Gastrocnemius medialis (tissue), 4 donors: Measurements from ENCODE around the gene PRKCA. TPM values are rescaled to one million over a fixed set of nuclear protein-coding genes. Genes with fewer than 3 reads are reported as not detected.
"Not testable (repeated sequence)": the region's sequence is repeated elsewhere in the genome, so short reads cannot be mapped to it uniquely, and the experiment has no call there.

Source experiments
- ATAC-seq, 2 donors: fragments of 150-250 bp; one replicate each; pipeline ENCODE4 v1.9.1; 2016
- DNase-seq, 2 donors: peaks; one replicate each; pipeline ENCODE4 v3.0.0-alpha.2; 2019
- H3K27ac ChIP-seq, 4 donors: fragments of 200-600 bp; sonication (generic); 1 replicate in 1 of 4; 2 replicates in 3 of 4; pipeline ENCODE4 v1.5.1; 2016 to 2018; ENCODE audit warnings: mild to moderate bottlenecking in 2 of 4, moderate library complexity in 1 of 4
- H3K27me3 ChIP-seq, 3 donors: fragments of 200-600 bp; sonication (generic) in 2 of 3; 1 replicate in 1 of 3; 2 replicates in 2 of 3; pipeline versions ENCODE4 v1.5.1 to v1.6.0; 2016 to 2019; ENCODE audit warnings: mild to moderate bottlenecking in 1 of 3, moderate library complexity in 1 of 3
- H3K36me3 ChIP-seq, 2 donors: fragments of 200-600 bp; sonication (generic) in 1 of 2; one replicate each; pipeline ENCODE4 v1.5.1; 2017 to 2018
- H3K4me1 ChIP-seq, 2 donors: fragments of 200-600 bp; sonication (generic) in 1 of 2; one replicate each; pipeline ENCODE4 v1.5.1; 2016 to 2017; ENCODE audit warnings: mild to moderate bottlenecking in 2 of 2
- H3K4me3 ChIP-seq, 4 donors: fragments of 200-600 bp; sonication (generic) in 3 of 4; 1 replicate in 1 of 4; 2 replicates in 3 of 4; pipeline ENCODE4 v1.5.1; 2016 to 2019; ENCODE audit warnings: mild to moderate bottlenecking in 2 of 4
- H3K9me3 ChIP-seq, 3 donors: fragments of 200-600 bp; sonication (generic) in 2 of 3; 1 replicate in 1 of 3; 2 replicates in 2 of 3; pipeline ENCODE4 v1.5.1; 2016 to 2019
- POLR2A ChIP-seq, 2 donors: fragments of 450-650 bp; IDR thresholded peaks; one replicate each; pipeline ENCODE4 v1.6.1; 2017; ENCODE audit warnings: antibody characterized with exemption in 2 of 2, mild to moderate bottlenecking in 2 of 2, moderate library complexity in 2 of 2
- in situ Hi-C, 4 donors: fragments of 200-750 bp; cut with MboI; loops; one replicate each; pipeline versions ENCODE4 v1.15.0 to v1.8.0; 2017; ENCODE audit warnings: low sequenced_read_pairs in 4 of 4
- intact Hi-C: fragments of 100-400 bp; cut with DNase I; formaldehyde crosslinking; loops from one replicate; pipeline ENCODE4 v1.15.1; 2023; ENCODE audit warnings: low total_unique reads
- total RNA-seq, 4 donors: library from RNA; depleted of rRNA; stranded (reverse); fragments of >200 nt; gene quantifications; one replicate each; pipeline versions ENCODE4 v1.1.0 to v1.2.3, GENCODE V29; 2016
- TF ChIP-seq, protein P1 (sequence below), 5 experiments: fragments of 450-650 bp in 3 of 5; fragments of 200-600 bp in 2 of 5; sonication (generic) in 2 of 5; IDR thresholded peaks in 4 of 5; conservative IDR thresholded peaks in 1 of 5; 1 replicate in 4 of 5; 2 replicates in 1 of 5; pipeline ENCODE4 v1.5.1; 2016 to 2019; ENCODE audit warnings: antibody characterized with exemption in 5 of 5, mild to moderate bottlenecking in 3 of 5, moderate library complexity in 3 of 5

Gene PRKCA
- total RNA-seq, 4 donors from 2014 or later: 7.6 to 16.8 (median 11.1) TPM

DNA sequence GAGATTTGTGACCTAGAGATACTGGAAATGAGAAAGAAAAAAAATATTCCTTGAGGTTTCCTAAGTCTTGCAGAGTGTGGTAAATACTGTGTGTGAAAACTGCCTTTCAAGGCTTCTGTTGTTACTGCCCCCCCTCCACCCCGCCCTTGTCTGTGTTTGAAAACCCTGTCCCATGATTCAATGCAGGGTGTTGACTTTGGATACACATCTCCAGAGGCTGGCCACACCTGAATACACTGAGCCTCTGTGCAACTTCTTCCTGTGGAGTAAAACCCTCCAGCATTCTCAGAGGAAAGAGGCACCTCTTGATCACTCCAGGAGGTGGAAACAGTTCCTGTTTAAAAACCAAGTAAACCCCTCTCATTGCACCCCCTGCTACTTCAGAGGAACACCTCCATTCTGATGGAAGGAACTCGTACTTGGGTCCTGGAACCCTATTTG, 409.5 kb downstream of the PRKCA start:
- no peaks in the 10 kb centered on the region for H3K27me3 ChIP-seq
- H3K4me3 ChIP-seq: no peak overlapping the region
- peaks cover 0 to 7% of the 10 kb centered on the region in 2 donors for H3K4me1 ChIP-seq
- no peak overlapping the region for H3K27ac ChIP-seq
- intact Hi-C loops: no loop called here
- in situ Hi-C loops: loop anchor here in 2 of 4 donors (25.0 kb wide), 3 partner anchors 425 to 575 kb away; no protein-coding TSS in a partner anchor
- no peaks in the 10 kb centered on the region for H3K36me3 ChIP-seq
- no peaks in the 10 kb centered on the region for H3K9me3 ChIP-seq
- TF ChIP-seq, protein P1, sequence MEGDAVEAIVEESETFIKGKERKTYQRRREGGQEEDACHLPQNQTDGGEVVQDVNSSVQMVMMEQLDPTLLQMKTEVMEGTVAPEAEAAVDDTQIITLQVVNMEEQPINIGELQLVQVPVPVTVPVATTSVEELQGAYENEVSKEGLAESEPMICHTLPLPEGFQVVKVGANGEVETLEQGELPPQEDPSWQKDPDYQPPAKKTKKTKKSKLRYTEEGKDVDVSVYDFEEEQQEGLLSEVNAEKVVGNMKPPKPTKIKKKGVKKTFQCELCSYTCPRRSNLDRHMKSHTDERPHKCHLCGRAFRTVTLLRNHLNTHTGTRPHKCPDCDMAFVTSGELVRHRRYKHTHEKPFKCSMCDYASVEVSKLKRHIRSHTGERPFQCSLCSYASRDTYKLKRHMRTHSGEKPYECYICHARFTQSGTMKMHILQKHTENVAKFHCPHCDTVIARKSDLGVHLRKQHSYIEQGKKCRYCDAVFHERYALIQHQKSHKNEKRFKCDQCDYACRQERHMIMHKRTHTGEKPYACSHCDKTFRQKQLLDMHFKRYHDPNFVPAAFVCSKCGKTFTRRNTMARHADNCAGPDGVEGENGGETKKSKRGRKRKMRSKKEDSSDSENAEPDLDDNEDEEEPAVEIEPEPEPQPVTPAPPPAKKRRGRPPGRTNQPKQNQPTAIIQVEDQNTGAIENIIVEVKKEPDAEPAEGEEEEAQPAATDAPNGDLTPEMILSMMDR (IDR thresholded peaks at IDR 0.05 in 4 of 5, conservative IDR thresholded peaks at IDR 0.05 in 1 of 5): no peak
- no peak for TF ChIP-seq POLR2A (IDR thresholded peaks at IDR 0.05)
- no peak for ATAC-seq
- no peak for DNase-seq

DNA sequence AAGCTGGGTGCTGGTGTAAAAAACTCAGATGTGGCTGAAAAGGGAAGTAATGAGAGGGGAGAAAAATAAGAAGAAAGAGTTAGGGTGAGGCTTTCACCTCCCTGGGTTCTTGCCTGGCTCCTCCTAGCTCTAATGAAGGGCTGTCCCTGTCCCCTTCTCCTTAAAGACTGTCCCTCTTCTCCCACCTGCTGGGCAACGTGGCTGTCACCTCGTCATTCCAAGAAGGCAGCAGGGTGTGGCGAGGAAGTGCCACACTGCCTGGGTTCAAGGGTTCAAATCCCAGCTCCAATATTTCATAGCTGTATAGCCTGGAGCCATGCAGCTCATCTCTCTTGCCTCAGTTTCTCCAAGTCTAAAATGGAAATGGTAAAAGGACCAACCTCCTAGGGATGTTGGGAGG, 410.0 kb downstream of the PRKCA start:
- DNase-seq (no peak), ATAC-seq (no peak)
- Histone ChIP-seq H3K27ac (no peak overlapping the region), H3K36me3 (no peaks in the 10 kb centered on the region), H3K4me3 (no peak overlapping the region), H3K27me3 (no peaks in the 10 kb centered on the region), H3K4me1 (peaks cover 0 to 7% of the 10 kb centered on the region in 2 donors), H3K9me3 (no peaks in the 10 kb centered on the region)
- in situ Hi-C loops: loop anchor here in 2 of 4 donors (25.0 kb wide), 3 partner anchors 425 to 575 kb away; no protein-coding TSS in a partner anchor
- no peak for TF ChIP-seq POLR2A (IDR thresholded peaks at IDR 0.05)
- TF ChIP-seq, protein P1 (IDR thresholded peaks at IDR 0.05 in 4 of 5, conservative IDR thresholded peaks at IDR 0.05 in 1 of 5): no peak
- intact Hi-C loops: no loop called here

DNA sequence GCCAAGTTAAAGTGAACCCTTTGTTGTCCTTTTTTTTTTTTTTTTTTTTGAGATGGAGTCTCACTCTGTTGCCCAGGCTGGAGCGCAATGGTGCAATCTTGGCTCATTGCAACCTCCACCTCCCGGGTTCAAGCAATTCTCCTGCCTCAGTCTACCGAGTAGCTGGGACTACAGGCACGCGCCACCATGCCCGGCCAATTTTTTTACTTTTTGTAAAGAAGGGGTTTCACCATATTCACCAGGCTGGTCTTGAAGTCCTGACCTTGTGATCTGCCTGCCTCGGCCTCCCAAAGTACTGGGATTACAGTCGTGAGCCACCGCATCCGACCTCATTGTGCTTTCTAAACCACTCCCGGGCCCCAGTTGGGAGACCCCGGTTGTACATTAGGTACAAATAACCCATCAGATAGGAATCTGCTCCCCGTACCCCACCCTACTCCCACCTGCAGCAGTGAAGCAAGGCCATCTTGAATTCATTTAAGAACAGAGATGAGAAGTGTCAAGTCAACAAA, 410.7 kb downstream of the PRKCA start:
- H3K27ac ChIP-seq, H3K36me3 ChIP-seq, DNase-seq, H3K4me1 ChIP-seq, intact Hi-C loops, H3K9me3 ChIP-seq, ATAC-seq, H3K4me3 ChIP-seq, H3K27me3 ChIP-seq: not testable (repeated sequence)
- in situ Hi-C loops: loop anchor here in 2 of 4 donors (25.0 kb wide), 3 partner anchors 424 to 574 kb away; no protein-coding TSS in a partner anchor

DNA sequence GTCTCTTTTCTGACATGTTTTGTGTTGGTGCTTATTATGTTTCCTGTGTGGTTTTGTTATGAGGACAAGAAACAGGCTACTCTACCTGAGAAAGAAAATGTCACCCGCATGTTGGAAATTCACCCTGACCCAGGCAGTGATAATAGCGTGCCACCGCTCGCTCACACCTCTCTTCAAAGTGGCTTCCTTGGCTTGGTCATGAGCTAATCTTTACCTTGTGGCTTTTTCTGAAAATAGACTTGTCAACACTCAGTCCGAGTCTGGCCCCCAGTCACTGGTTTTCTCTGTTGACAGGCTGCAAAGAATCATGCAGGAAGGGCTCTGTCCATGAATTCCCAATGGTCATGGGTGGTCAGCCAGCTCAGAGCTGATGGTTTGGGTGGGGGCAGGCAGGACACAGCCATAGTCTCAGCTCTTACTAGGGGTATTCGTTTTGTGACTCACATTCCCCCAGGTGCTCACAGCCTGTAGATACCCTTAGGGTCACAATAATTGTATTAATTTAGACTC, 411.2 kb downstream of the PRKCA start:
- Histone ChIP-seq H3K9me3 (no peaks in the 10 kb centered on the region), H3K4me1 (peaks cover 0 to 7% of the 10 kb centered on the region in 2 donors), H3K27me3 (no peaks in the 10 kb centered on the region), H3K27ac (no peak overlapping the region), H3K36me3 (no peaks in the 10 kb centered on the region), H3K4me3 (no peak overlapping the region)
- TF ChIP-seq, protein P1 (IDR thresholded peaks at IDR 0.05 in 4 of 5, conservative IDR thresholded peaks at IDR 0.05 in 1 of 5): no peak
- no peak for TF ChIP-seq POLR2A (IDR thresholded peaks at IDR 0.05)
- peak in 1 of 2 donors; percentile 34 for ATAC-seq
- intact Hi-C loops: no loop called here
- in situ Hi-C loops: loop anchor here in 2 of 4 donors (25.0 kb wide), 3 partner anchors 424 to 574 kb away; no protein-coding TSS in a partner anchor
- no peak for DNase-seq
